ENCODE results near the gene TEX38. TPM values are rescaled to one million over a fixed set of nuclear protein-coding genes. Genes with fewer than 3 reads are reported as not detected.

Gene TEX38
- polyA plus RNA-seq, 2 of the 4 experiments (the other 2 are of a cell fraction), result not detected

DNA sequence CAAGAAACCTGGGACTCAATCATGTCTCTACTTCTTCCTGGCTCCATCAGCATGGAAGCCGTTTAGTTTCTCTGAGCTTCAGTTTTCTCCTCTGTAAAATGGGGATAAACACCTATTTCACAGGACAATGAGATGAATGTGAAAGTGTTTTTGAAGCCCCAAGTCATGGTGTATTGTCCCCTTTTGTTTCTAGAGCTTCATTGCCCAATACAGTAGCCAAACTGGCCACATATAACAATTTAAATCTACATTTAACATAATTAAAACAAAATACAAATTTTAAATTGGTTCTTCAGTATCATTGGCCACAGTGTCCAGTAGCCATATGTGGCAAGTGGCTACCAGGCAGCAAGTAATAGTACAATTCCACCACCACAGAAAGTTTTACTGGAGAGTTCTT, 49.5 kb downstream of the TEX38 start:
- 85% methylated on average over 1 of the region's 1 CpG for WGBS (ENCODE audit: missing lambda C conversion rate)
- Histone ChIP-seq H3K4me1 (peaks cover 21% of the 10 kb centered on the region; the same call in 2 of the 3 replicates), H3K4me3 (no peak overlapping the region), H3K9me3 (no peaks in the 10 kb centered on the region; the same call in 2 of the 3 replicates), H3K27ac (no peak overlapping the region), H3K4me2 (no peak overlapping the region)
- ChIA-PET CTCF (no interaction called here), POLR2A (no interaction called here)
- DNase-seq (ENCODE audit: low read depth in 1 of 2, low spot score in 1 of 2) (no peak), ATAC-seq (no peak), FAIRE-seq (no peak)
- TF ChIP-seq HOXB5 (CRISPR knock-in tag; IDR thresholded peaks at IDR 0.05) (no peak), EHMT2 (IDR thresholded peaks at IDR 0.05; ENCODE audit: low read depth) (no peak), JUNB (IDR thresholded peaks at IDR 0.05) (no peak), EHF (CRISPR knock-in tag; IDR thresholded peaks at IDR 0.05) (no peak), BHLHE40 (IDR thresholded peaks at IDR 0.05; ENCODE audit: low read depth, low read length) (no peak), CBX2 (IDR thresholded peaks at IDR 0.05; ENCODE audit: borderline replicate concordance, low read depth) (no peak), CBX8 (IDR thresholded peaks at IDR 0.05) (no peak), ZFP36 (IDR thresholded peaks at IDR 0.05; ENCODE audit: borderline replicate concordance, partially characterized antibody) (no peak), NR3C1 (IDR thresholded peaks at IDR 0.05) (no peak), KDM1A (IDR thresholded peaks at IDR 0.05; ENCODE audit: low read depth) (no peak), EP300 (IDR thresholded peaks at IDR 0.05) (no peak), ESRRA (IDR thresholded peaks at IDR 0.05; ENCODE audit: borderline replicate concordance, low read length) (no peak), RFX5 (IDR thresholded peaks at IDR 0.05) (no peak), RARB (CRISPR knock-in tag; IDR thresholded peaks at IDR 0.05) (no peak), CHD2 (IDR thresholded peaks at IDR 0.05; ENCODE audit: low read length, partially characterized antibody) (no peak)
- TF ChIP-seq, protein P1, sequence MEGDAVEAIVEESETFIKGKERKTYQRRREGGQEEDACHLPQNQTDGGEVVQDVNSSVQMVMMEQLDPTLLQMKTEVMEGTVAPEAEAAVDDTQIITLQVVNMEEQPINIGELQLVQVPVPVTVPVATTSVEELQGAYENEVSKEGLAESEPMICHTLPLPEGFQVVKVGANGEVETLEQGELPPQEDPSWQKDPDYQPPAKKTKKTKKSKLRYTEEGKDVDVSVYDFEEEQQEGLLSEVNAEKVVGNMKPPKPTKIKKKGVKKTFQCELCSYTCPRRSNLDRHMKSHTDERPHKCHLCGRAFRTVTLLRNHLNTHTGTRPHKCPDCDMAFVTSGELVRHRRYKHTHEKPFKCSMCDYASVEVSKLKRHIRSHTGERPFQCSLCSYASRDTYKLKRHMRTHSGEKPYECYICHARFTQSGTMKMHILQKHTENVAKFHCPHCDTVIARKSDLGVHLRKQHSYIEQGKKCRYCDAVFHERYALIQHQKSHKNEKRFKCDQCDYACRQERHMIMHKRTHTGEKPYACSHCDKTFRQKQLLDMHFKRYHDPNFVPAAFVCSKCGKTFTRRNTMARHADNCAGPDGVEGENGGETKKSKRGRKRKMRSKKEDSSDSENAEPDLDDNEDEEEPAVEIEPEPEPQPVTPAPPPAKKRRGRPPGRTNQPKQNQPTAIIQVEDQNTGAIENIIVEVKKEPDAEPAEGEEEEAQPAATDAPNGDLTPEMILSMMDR (IDR thresholded peaks at IDR 0.05), result no peak
- TF ChIP-seq, protein P2, sequence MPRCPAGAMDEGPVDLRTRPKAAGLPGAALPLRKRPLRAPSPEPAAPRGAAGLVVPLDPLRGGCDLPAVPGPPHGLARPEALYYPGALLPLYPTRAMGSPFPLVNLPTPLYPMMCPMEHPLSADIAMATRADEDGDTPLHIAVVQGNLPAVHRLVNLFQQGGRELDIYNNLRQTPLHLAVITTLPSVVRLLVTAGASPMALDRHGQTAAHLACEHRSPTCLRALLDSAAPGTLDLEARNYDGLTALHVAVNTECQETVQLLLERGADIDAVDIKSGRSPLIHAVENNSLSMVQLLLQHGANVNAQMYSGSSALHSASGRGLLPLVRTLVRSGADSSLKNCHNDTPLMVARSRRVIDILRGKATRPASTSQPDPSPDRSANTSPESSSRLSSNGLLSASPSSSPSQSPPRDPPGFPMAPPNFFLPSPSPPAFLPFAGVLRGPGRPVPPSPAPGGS (IDR thresholded peaks at IDR 0.05), result no peak
- TF ChIP-seq, protein P3, sequence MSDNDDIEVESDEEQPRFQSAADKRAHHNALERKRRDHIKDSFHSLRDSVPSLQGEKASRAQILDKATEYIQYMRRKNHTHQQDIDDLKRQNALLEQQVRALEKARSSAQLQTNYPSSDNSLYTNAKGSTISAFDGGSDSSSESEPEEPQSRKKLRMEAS (IDR thresholded peaks at IDR 0.05), result no peak
- TF ChIP-seq, protein P4, sequence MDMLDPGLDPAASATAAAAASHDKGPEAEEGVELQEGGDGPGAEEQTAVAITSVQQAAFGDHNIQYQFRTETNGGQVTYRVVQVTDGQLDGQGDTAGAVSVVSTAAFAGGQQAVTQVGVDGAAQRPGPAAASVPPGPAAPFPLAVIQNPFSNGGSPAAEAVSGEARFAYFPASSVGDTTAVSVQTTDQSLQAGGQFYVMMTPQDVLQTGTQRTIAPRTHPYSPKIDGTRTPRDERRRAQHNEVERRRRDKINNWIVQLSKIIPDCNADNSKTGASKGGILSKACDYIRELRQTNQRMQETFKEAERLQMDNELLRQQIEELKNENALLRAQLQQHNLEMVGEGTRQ (IDR thresholded peaks at IDR 0.05), result no peak
- TF ChIP-seq, protein P5, sequence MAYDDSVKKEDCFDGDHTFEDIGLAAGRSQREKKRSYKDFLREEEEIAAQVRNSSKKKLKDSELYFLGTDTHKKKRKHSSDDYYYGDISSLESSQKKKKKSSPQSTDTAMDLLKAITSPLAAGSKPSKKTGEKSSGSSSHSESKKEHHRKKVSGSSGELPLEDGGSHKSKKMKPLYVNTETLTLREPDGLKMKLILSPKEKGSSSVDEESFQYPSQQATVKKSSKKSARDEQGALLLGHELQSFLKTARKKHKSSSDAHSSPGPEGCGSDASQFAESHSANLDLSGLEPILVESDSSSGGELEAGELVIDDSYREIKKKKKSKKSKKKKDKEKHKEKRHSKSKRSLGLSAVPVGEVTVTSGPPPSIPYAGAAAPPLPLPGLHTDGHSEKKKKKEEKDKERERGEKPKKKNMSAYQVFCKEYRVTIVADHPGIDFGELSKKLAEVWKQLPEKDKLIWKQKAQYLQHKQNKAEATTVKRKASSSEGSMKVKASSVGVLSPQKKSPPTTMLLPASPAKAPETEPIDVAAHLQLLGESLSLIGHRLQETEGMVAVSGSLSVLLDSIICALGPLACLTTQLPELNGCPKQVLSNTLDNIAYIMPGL (CRISPR knock-in tag; IDR thresholded peaks at IDR 0.05; ENCODE audit: borderline replicate concordance), result no peak

DNA sequence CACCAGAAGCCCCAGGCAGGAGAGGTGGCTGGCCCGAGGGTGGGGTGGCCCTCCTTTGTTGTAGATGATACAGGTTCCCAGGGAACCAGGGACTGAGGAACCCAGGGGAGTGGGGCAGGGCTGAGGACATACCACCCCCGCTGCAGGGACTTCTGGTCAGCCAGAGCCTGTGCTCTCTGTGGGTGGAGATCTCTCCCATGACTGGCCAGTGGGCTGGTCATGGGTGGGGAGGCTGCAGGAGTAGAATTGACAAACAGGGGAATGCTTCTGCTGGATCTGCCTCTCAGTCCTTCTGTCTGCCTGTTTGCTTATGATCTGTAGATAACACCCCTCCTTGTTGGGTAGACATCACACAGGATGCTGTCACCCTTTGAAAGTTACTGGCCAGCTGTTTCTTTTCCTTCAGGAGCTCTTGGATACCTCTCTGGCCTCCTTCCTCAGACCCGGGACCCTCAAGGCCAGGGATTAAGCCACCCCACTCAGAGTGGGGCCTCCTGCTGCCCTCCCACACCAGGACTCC, 50.1 kb downstream of the TEX38 start:
- peaks cover 18% of the 10 kb centered on the region; the same call in 2 of the 3 replicates for H3K4me1 ChIP-seq
- H3K9me3 ChIP-seq, result no peaks in the 10 kb centered on the region; the same call in 2 of the 3 replicates
- H3K27ac ChIP-seq, result no peak overlapping the region
- H3K4me2 ChIP-seq, result no peak overlapping the region
- ATAC-seq (no peak), FAIRE-seq (no peak), DNase-seq (ENCODE audit: low read depth in 1 of 2, low spot score in 1 of 2) (no peak)
- no peak overlapping the region for H3K4me3 ChIP-seq
- 17% methylated on average over 3 of the region's 3 CpGs for WGBS (ENCODE audit: missing lambda C conversion rate)
- POLR2A ChIA-PET, result no interaction called here
- CTCF ChIA-PET, result no interaction called here
- TF ChIP-seq RAD21 (conservative IDR thresholded peaks at IDR 0.05 in 1 of 2, IDR thresholded peaks at IDR 0.05 in 1 of 2) (no peak), MAFK (IDR thresholded peaks at IDR 0.05; ENCODE audit: partially characterized antibody) (no peak), RCOR1 (IDR thresholded peaks at IDR 0.05; ENCODE audit: low read depth, low read length) (no peak), HOXB13 (CRISPR knock-in tag; IDR thresholded peaks at IDR 0.05; ENCODE audit: low read depth) (no peak), TFCP2L1 (CRISPR knock-in tag; IDR thresholded peaks at IDR 0.05) (no peak), ZNF302 (CRISPR knock-in tag; IDR thresholded peaks at IDR 0.05) (no peak), ZFP36 (IDR thresholded peaks at IDR 0.05; ENCODE audit: borderline replicate concordance, partially characterized antibody) (no peak), FOSB (CRISPR knock-in tag; IDR thresholded peaks at IDR 0.05) (no peak), NFE2L2 (conservative IDR thresholded peaks at IDR 0.05; ENCODE audit: low read length) (no peak), NR3C1 (IDR thresholded peaks at IDR 0.05) (no peak), PHF8 (IDR thresholded peaks at IDR 0.05; ENCODE audit: borderline replicate concordance, low read depth) (no peak)
- TF ChIP-seq, protein P6, sequence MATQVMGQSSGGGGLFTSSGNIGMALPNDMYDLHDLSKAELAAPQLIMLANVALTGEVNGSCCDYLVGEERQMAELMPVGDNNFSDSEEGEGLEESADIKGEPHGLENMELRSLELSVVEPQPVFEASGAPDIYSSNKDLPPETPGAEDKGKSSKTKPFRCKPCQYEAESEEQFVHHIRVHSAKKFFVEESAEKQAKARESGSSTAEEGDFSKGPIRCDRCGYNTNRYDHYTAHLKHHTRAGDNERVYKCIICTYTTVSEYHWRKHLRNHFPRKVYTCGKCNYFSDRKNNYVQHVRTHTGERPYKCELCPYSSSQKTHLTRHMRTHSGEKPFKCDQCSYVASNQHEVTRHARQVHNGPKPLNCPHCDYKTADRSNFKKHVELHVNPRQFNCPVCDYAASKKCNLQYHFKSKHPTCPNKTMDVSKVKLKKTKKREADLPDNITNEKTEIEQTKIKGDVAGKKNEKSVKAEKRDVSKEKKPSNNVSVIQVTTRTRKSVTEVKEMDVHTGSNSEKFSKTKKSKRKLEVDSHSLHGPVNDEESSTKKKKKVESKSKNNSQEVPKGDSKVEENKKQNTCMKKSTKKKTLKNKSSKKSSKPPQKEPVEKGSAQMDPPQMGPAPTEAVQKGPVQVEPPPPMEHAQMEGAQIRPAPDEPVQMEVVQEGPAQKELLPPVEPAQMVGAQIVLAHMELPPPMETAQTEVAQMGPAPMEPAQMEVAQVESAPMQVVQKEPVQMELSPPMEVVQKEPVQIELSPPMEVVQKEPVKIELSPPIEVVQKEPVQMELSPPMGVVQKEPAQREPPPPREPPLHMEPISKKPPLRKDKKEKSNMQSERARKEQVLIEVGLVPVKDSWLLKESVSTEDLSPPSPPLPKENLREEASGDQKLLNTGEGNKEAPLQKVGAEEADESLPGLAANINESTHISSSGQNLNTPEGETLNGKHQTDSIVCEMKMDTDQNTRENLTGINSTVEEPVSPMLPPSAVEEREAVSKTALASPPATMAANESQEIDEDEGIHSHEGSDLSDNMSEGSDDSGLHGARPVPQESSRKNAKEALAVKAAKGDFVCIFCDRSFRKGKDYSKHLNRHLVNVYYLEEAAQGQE (IDR thresholded peaks at IDR 0.05), result no peak

All from A549 (cell line).